ENCODE results near the gene SRP9.

DNA sequence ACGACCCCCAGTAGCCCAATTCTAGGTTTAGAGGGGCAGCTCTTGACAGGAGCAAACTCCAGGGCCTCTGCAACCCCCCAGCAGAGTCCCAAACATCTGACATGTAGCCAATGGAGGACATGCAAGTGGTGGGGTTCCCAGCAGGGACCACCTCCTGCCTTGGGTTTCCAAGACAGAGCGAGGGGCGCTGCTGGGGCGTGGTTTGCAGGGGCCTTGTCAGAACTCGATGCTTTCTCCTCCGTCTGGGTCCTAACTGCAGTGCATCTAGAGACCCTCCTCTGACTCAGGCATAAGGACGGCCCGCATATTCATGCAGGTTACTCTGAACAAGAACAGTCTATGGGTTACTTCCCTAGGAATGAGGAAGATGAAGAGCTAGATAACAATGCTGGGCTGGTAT, 49.5 kb downstream of the SRP9 start:
- TF ChIP-seq, protein P1, sequence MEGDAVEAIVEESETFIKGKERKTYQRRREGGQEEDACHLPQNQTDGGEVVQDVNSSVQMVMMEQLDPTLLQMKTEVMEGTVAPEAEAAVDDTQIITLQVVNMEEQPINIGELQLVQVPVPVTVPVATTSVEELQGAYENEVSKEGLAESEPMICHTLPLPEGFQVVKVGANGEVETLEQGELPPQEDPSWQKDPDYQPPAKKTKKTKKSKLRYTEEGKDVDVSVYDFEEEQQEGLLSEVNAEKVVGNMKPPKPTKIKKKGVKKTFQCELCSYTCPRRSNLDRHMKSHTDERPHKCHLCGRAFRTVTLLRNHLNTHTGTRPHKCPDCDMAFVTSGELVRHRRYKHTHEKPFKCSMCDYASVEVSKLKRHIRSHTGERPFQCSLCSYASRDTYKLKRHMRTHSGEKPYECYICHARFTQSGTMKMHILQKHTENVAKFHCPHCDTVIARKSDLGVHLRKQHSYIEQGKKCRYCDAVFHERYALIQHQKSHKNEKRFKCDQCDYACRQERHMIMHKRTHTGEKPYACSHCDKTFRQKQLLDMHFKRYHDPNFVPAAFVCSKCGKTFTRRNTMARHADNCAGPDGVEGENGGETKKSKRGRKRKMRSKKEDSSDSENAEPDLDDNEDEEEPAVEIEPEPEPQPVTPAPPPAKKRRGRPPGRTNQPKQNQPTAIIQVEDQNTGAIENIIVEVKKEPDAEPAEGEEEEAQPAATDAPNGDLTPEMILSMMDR (IDR thresholded peaks at IDR 0.05) = no peak
- TF ChIP-seq POLR2A (IDR thresholded peaks at IDR 0.05) = no peak

Data from heart left ventricle (tissue), 13 donors.